HCEC 1CT (cell line): ENCODE results near the gene GUF1.
"Not testable (repeated sequence)": the region's sequence is repeated elsewhere in the genome, so short reads cannot be mapped to it uniquely, and the experiment has no call there.

Source experiments
- DNase-seq: peaks from one replicate; pipeline ENCODE4 v3.0.0-alpha.2; 2017

Gene GUF1

DNA sequence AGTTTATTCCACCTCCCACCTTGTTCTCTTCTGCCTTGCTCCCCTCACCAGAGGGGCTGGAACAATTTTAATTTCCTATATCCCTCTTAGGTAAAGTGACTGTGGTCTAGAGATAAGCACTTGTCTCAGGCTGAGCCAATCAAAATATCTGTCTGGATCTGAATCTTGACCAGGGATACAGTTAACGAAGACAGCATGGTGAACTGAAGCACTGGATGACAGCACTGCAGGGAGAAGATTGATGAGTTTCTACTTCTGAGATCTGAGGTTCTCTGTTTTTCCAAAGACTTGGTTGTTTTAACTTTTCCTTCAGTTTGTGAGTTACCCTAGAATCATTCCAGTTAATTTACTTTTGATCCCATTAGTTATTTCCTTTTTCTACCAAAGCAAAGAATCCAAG, 34.9 kb downstream of the GUF1 start:
- DNase-seq, result no peak

DNA sequence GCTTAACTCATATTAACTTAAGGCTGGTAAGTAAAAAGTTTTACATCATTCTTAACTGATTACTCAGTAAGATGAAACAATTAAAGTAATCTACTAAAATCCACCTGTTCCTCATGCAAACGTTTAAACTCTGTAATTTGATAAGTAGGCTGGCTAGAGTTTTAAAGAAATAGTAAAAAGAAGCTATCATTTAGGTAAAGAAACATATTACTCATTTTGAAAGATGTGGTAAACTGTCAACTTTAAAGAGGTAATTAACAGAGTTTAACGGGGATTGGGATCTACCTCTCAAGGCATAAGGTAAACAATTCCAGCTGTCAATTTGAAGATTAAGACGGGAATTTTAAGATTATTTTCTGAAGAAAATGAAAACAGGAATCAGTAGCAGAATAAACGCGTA, 38.4 kb downstream of the GUF1 start:
- no peak for DNase-seq

DNA sequence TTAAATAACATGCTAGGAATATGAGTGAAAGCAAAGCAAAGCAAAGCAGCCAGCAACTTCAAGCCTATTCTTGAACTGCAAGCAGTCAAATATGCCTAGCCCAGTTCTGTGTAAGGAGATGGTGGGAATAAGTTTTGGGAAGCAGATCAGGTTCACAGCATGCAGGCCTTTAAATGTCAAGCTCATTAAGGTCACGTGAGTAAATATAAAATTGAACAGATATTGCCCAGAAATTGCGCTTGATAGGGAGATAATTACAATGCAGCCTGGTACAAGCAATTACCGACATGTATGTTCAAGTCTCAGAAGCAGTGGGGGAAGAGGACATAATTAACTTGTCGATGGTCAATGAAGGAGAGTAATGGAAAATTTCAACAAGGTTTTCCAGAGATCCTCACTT, 42.2 kb downstream of the GUF1 start:
- DNase-seq, result no peak

DNA sequence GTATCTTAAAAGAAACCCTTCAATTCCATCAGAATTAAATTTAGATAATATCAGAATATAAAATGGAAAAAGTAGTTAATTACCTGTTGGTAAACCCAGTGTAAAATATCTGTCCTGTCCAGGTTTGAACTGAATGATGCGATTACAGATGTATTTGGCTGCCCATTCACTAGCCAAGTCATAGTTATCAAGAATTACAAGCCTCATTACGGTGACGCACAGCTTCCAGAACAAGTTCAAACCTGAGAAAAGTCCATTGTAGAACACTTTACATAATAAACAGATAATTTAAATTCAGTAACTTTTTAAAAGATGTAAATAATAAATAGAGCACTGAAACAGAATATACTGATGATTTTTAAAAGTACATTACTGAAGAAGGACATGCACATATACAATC, 43.8 kb downstream of the GUF1 start:
- DNase-seq, result no peak

DNA sequence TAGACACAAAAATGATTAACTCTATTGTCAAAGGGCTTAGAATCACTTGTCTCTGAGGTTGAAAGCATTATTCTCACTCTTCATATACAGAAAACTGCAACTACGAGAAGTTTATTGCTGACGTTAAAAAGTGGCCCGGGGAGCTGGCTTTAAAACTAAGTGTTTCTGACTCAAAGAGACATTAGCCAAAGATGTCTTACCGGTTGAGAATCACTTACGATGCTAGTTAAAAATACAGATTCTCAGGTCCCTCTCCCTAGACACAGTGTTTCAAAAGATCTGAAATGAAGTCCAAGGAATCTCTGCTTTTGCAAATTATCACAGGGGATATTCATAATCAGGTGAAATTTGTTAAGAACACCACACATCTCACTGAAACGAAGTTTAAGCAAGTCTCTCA, 46.9 kb downstream of the GUF1 start:
- DNase-seq, result no peak

DNA sequence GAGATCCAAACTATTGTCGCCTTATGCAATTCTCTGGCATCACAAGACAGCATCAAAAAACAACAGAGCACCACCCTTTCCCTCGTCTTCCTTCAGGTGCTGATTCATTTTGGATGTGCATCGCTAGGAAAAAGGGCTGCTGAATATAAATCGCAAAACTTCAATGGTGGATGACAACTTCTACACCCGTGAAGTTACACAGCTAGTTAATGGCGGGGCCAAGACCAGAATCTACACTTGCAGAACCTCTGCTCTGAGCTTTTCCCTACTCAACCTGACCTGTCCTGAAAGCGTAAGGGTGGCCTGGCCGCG, 47.5 kb downstream of the GUF1 start:
- DNase-seq, result no peak

DNA sequence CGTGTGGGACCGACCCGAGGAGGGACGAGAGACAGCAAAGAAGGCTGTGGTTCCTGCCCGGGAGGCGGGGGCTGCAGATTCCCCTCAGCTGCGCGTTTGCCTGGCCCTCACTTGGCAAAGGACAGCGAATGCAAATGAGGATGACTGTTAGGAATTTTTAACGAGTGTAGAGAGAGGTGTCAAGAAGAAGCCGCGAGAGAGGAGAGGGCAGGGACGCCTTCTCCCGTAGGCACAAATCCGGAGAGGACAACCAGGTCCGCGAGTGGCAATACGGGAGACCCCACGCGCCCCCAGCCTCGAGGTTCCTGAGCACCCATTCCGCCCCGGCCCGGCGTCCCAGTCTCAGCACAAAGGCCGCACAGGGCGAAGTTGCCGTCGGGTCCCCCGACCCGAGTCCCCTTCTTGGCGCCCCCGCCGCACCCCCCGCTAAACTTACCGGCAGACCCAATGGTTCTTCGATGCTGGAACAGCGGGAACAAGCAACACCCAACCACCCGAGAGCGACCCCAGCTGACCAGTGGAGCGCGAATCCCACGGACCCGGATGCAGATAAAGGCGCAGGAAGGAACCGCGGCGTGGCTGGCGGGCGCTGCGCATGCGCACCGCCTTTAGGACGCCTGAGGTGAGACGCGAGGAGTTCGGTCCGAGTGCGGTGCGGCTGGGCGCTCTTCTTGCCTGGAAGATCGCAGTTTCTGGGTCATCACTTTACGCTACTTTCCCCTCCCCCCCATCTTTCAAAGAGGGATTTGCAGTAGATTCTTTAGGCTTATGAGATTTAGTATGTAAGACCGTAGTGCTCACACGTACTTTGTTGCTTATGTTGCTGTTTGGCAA, 48.0 kb downstream of the GUF1 start, which contains the start of gene GNPDA2:
GNPDA2 (minus strand) TSS at position 519 of the 834 bp plus-strand sequence. CDS start 4,349 bp downstream, outside the sequence.
- peak; percentile 70 for DNase-seq

DNA sequence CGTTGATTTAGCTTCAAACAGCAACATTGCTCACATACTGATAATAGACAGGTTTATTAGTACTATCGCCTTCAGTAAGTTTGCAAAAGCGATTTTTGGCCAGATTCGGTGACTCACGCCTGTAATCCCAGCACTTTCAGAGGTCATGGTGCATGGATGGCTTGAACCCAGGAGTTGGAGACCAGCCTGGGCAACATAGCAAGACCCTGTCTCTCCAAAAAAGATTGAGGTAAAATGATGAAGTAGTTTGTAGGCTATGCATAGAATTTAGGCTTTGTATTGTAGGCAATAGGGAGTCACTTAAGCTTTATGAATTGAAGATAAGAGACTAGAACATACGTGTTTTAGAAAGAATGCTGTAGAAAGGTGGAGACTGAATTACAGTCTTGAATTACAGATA, 49.3 kb downstream of the GUF1 start:
- DNase-seq, result no peak

DNA sequence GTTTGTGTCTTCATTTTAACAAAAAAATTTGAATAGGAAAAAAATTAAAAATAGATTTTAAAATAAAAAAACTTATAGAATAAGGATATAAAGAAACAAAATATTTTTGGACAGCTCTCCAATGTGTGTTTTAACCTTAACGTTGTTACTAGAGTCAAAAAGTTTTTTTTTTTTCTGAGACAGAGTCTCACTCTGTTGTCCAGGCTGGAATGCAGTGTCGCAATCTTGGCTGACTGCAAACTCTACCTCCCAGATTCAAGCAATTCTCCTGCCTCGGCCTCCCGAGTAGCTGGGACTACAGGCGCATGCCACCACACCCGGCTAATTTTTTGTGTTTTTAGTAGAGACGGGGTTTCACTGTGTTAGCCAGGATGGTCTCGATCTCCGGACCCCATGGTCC, 50.5 kb downstream of the GUF1 start:
- not testable (repeated sequence) for DNase-seq

DNA sequence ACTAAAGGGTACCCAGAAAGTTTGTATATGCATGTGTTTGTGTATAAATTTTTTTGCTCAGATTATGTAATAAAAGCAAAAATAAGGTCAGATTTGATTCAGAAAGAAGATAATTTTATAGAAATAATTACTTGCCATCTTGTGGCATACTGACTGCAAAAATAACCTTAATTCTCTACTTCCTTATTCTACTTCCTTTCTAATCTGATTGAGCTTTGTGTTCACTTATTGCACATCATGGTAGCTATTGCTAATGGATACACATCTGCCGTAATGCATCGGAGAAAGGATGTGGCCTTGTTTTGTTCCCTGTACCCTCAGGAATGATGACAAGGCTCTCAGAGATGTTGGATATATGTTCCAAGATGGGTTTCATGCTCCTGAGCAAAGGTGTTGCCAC, 58.7 kb downstream of the GUF1 start:
- DNase-seq, result no peak

DNA sequence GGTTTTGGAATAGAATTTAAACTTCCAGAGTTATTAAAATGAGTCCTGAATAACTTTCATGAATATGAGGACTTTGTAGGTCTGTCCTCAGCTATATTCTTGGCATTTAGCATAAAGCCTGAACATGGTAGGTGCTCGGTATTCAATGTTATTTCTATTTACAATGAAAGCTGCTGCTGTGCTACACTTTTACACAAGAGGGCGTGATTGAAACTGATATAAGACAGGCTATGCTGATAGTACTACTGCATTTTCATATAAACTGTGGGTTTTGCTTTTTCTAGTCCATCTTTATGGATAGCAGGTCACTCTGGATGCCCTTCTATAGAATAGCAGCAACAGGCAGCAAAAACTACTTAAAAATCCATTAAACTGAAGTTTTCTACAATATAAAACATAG, 60.4 kb downstream of the GUF1 start:
- DNase-seq, result no peak

DNA sequence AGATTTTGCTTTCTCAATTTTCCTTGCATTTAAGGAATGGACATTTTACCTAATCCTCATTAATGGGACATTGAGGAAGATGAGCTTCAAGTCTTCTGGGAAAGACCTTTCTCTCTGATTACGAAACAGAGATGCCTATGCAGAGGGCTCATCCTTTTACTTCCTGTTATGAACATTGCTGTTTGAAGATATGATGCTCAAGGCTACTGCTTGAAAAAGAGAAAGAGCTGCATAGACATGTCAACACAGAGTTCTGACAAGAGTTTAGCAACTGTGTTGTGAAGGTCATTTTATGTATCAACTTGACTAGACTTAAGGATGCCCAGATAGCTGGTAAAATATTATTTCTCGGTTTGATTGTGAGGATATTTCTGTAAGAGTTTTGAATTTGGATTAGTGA, 62.0 kb downstream of the GUF1 start:
- DNase-seq, result no peak
